ENCODE measurements around the gene PNMA6F. TPM values are rescaled to one million over a fixed set of nuclear protein-coding genes. Genes with fewer than 3 reads are reported as not detected.

PNMA6F gene
- polyA plus RNA-seq (ENCODE audit: insufficient read length in 12 of 12), result not detected
- long read RNA-seq, donor 1, result 0 reads
- long read RNA-seq, donor 2, result 0 reads
- long read RNA-seq, donor 3, result 0 reads
- long read RNA-seq, donor 4, result 0 reads
- long read RNA-seq, donor 5, result 0 reads
- long read RNA-seq, donor 6, result 0 reads
- long read RNA-seq, donor 7, result 0 reads
- long read RNA-seq, donor 8, result 0 reads
- long read RNA-seq, donor 9, result 0 reads
- long read RNA-seq, donor 10, result 0 reads
- long read RNA-seq, donor 11, result 0 reads

DNA sequence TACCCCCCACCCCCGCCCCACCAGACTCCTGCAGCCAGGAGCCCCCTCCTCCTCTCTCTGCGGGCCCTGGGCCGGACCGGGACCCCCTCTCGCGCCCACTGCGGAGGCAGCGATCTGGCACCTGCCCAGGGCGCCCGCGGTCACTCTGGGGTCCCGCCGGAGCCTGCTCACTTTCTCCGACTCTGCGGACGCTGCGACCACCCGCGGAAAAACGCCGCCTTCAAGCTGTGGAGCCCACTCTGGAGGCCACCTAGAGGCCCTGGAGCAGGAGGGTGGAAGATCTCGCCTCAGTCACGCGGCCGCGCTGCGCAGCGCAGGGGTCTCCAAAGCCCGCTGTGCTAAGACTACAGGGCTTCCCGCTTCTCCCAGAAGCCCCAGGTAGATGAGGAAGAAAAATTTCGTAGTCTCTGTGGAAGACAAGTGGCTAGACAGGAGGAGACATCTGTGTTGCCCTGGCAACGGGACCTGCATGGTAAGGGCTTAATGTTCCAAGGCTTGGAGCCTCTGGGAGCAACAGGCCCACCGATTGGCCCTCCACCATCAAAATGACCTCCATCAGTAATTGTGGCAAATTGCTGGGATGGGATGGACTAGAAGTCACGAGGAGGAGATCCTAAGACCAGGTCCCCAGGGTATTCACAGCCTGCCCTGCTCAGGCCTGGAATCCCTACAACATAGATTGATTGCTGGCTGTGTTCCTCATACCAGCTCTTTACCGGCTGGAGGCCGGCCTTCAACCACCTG is at the start of gene PNMA6F:
TSS of gene PNMA6F (minus strand) at position 387 of the 744 bp plus-strand sequence. CDS start 1,093 bp downstream, outside the sequence.
- DNase-seq, result no peak

DNA sequence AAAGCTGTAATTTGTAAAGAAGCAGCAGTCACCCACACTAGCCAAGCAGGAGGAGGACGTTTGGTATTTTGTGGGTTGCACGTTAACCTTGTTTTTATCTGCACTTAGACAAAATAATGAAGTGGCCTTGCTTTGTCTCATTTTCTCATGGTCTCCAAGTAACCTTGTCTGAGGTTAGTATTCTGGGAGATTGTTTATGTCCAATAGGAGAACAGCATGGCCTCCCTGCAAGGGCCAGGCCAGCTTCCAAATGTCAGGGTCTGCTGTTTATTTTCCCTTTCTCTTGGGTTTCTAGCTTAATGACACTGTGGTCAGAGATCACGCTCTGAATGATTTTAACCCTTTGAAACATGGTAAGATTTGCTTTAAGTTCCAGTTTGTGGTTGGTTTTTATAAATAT is 49.7 kb upstream of the PNMA6F start:
- DNase-seq, result no peak

DNA sequence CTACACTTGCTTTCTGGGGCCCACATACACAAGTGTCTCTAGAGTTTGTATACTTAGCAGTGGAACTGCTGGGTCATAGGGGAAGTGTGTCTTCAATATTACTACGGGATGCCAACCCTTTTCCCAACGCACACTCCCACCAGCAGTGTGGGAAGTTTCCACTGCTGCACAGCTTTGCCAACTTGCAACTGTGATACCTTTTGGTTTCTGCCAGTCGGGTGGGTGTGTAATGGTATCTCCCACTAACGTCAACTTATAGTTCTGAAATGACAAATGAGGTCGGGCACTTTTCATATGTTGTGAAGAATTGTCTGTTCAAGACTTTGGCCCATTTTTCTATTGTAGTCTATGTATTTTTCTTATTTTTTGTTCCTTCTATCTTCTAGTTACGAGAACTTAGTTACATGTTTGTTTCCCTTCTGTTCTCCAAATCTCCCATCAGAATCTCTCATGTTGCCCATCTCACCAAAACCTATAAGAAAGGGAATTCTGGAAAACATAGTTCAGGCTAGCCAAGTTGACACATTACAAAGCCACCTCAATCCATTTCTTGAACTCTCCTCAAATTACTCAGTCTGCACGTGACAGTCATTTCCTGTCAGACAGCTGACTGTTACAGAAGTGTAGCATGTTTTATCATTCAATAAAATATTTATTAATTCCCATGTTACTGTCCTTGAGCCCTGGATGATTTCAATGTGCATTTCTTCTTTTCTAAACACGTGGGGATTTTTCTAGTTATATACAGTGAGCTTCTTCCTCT is 48.9 kb upstream of the PNMA6F start:
- DNase-seq, result no peak

DNA sequence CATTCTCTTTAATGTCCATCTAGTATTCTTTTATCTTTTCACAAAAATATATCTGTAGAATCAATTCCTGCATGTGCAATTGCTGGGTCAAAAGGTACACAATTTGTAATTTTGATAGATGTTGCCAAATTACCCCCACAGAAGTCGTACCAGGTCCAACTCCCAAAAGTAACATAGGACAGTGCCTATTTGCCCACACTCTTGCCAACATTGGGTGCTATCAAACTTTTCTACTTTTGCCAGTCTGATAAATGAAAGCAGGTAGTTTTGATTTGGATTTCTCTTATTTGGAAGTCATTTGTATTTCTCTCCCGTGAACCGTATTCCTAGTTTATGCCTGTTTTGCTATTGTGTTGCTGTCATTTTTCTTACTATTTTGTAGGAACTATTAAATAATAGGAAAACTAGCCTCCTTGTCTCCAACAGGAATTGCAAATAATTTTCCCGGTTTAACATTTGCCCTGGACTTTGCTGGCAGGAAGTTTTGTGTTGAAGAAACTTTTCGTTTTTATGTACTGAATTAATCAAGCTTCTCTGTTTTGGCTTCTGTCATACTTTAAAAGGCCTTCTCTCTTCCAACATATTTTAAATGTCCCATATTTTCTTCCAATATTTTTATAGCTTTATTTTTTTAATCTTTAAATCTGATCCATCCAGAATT is 45.4 kb upstream of the PNMA6F start:
- DNase-seq, result no peak

DNA sequence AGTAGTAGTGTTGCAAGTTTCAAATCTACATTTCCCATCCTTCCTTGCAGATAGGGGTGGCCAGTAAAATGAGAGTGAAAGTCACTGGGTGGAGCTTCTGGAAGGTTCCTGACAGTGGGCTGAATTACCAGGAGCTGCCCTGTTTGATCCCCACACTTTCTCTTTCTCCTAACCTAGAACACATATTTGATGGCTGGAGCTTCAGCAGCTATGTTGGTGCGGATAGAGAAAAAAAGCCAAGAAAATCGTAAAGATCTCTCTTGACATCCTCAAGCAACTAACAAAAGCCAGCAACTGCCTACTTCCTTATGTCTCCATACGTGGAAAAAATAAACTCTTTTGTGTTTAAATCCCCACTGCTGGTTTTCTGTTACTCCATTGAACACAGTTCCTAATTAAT is 44.6 kb upstream of the PNMA6F start:
- DNase-seq, result no peak

DNA sequence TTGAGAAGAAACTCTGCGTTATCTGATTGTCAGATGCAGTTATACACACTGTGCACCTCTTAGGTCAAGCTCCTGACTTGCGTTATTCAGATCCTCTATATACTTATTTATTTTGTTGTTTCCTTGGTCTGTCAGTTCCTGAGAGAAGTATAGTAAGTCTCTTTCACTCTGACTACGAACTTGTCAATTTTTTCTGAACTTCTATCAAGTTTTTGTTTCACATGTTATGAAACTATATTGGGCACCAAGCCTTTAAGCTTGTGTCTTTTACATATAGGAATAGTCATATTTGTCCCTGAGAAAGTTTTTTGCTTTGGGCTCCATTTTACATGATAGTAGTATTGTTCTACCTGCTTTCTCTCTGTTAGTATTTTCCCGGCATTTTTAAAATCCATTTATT is 44.1 kb upstream of the PNMA6F start:
- DNase-seq, result no peak

DNA sequence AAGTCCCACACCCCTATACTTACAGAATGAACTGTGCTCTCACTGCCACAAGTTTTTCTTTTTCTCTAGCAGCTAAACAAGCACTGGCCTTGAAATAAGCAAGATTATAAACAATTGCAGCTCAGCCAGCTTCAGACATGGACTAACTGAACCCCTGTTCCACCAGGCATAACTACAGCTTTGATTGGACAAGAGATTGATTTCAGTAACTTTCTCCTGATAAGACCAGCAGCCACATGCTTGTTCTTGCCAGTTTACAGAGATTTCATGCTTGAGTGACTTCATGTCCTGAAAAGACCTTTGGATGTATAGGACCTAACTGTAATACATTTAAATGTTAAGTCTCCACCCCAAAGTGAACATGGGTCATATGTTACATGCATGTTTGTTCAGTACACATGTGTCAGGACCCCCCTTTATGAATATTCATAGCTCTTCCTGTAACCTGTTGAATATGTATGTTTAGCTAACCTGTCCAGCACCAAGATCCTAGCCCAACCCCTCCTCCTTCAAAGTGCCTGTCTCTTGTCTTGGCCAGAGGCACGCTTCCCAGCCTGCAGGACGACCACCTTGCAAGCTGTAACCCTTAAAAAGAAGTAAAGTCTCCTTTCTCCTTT is 40.3 kb upstream of the PNMA6F start:
- DNase-seq, result no peak

DNA sequence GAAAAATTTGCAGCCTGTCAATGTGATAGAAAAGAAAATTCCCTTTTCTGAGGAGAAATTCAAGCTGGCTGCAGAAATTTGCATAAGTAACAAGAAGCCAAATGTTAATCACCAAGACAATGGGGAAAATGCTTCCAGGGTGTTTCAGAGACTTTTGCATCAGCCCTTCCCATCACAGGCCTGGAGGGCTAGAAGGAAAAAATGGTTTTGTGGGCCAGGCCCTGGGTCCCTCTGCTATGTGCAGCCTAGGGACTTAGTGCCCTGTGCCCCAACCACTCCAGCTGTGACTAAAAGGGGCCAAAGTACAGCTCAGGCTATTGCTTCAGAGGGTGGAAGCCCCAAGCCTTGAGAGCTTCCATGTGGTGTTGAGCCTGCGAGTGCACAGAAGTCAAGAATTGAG is 36.3 kb upstream of the PNMA6F start:
- no peak for DNase-seq

DNA sequence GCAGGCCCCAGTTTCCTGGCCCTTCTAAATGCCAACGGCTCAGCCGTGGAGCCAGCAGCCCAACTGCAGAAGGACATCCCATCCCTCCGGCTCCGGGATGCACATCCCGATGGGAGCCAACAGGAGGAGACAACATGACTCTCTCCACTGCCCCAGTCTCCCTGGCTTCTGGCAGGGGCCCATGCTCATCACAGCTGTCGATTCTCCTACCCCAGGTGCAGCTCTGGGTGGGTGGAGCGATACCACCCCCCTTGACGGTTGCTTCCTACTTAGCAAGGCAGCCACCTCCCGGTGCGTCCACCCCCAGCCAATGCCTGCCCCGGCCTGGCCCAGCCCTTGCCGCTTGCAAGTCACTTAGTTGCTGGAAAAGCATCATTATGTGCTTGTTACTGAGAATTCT is 31.8 kb upstream of the PNMA6F start:
- DNase-seq, result no peak

DNA sequence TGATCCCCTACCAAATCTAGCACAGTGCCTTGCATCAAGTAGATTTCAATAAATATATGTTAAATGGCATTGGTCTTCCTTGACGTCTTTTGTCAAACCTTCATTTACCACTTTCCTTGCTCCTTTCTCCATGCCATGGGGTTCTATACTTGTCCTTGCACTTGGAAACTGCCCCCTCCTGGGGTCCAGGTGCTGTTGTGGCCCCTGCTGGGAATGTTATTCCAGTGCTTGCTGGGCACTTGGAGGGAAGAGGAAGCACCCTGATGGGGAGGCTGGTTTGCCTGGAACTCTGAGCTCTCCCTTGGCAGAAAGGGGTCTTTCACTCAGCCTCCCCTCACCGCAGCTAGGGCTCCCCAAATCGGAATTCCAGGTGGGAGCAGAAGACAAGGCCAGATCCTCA is 31.3 kb upstream of the PNMA6F start:
- DNase-seq, result no peak

DNA sequence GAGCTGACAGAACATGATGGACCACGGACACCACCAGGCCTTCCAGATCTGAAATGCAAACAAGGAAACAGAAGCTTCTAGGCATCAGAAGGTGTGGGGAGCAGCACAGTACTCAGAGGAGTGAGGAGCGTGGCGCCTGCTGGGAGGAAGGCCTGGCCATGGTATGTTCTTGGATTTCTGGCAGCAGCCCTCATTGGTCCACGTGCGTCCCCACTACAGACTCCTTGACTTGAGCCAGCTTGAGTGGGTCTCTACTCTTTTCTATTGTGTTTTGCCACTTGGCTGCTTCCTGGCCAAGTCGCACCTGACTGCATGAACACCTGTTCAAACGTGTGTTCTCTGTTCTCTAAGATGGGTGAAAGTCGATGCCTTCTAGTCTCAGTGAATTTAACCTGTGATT is 30.4 kb upstream of the PNMA6F start:
- DNase-seq, result no peak

DNA sequence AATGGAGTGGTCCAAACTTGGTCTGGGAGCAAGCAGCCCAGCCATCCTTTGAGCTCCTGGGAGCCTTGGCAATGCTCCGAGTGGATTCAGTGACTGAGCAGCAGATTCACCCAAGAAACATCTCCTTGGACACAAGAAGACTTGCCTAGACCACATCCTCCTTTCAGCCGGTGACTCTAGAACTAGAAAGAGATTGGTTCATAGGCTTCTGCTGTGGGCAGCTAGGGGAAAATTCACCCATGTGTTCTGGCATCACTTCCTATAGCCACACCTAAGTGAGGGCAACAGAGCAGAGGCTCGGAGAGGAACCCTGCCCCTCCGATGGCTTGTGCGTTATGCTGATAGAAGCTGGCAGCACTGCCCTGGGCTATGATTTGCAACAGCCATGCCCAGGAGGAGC is 28.4 kb upstream of the PNMA6F start:
- DNase-seq, result no peak

DNA sequence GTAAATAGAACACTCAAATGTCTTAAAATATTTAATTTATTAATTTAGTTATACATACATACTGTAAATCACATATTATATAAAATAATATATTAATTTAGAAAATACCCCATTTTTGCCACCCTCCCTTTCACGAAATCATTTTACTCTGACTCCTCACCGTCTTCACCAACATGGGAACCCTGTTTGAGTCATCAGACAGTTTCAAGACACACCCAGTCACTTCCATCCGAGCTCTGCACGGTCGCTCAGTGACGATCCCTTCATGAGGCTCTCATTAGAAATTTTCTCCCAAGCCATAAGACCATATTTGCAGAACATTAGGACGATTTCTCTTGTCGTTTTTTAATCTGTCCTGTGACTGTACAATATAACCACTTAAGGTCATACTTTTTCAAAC is 26.9 kb upstream of the PNMA6F start:
- no peak for DNase-seq

DNA sequence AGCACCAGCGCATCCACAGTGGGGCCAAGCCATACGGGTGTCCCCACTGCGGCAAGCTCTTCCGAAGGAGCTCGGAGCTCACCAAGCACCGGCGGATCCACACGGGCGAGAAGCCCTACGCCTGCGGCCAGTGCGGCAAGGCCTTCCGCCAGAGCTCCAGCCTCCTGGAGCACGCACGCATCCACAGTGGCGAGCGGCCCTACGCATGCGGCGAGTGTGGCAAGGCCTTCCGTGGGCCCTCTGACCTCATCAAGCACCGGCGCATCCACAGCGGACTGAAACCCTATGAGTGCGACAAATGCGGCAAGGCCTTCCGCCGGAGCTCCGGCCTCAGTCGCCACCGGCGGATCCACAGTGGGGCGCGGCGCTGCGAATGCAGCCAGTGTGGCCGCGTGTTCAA is 26.0 kb upstream of the PNMA6F start:
- no peak for DNase-seq

DNA sequence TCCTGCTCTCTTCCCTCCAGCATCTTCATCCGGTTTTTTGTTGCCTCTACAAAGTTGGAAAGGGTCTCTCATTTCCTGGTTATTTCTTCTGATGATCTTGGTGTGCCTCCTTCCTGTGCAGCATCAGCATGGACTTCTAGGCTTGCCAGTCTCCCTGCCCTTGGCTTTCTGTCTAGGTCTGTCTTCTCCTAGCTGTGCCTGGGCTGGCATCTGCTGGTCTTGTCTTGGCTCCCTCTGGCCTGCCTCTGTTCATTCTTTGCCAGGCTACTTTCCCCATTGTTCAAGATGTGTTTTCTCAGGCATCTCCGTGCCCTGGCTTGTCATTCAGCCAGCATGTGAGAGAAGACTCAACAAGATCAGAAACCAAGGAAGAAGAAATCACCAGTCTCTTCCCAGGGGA is 22.1 kb upstream of the PNMA6F start:
- DNase-seq, result no peak

DNA sequence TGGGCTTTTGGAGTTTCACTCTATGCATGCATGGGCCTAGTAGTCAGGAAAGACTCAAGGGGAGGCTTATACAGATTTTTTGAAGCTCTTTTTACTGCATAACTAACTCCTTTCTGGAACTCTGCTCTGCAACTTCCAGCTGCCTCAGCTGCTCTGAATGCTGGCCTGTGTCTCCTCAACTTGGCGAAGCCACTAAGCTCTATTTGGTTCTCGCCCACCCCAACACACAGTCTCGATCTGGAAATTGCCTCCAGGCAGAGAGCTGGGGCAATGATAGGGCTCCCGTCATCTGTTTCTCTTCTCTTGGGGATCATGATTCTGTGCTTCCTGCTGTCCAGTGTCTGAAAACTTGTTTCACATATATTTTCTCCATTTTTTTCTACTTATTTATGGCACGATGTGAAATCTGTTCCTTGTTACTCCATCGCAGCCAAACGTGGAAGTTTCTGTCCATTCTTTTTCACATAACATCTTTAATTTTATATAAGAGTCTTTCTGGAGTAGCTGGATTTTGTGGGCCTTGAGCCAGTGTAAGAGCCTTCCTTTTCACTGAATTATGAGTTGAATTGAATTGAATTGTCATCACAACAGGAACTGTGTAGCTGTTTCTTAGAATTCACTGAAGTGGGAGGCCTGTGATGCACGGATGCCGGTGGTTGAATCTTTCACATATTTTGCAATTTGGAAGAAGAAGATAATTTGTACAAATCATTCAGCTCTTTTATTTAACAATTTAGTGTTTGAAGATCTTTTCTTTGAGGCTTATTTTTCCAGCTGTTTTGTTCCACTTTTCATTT is 21.4 kb upstream of the PNMA6F start:
- peak; percentile 25 for DNase-seq

DNA sequence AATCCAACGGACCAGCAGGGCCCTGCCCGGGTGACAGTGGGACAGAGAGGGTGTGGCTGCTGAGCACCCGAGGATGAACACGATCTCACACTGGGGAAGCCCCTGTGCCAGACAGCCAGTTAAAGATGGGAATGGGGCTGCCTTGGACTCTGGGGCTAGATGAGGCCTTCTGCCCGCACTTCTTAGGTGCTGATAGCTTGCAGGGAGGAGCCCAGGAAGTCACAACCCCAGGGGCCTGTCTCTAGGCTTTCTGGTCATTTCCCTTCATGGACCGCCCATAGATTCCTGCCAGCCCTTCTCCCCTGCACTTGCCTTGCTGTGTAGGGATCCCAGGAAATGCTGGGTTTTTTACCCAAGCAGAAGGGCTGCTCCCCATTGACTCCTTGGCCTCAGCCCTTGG is 18.5 kb upstream of the PNMA6F start:
- no peak for DNase-seq

DNA sequence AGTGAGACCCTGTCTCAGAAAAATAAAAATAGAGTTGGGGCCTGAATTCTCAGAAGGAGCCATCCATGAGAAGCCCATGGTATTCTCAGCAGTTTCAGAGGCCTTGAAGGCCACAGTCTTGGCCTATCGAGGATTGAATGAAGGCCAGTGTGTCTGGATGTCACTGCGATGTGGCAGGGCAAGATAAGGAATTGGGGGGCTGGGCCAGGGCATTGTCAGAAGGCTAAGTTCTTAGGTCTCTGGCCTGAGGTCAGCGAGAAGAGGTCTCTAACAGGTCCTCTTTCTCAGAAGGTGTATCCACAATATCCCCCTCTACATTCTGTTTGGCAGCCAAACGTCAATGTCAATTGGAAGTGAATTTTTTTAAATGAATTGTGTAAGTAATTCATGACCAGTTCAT is 18.1 kb upstream of the PNMA6F start:
- no peak for DNase-seq

DNA sequence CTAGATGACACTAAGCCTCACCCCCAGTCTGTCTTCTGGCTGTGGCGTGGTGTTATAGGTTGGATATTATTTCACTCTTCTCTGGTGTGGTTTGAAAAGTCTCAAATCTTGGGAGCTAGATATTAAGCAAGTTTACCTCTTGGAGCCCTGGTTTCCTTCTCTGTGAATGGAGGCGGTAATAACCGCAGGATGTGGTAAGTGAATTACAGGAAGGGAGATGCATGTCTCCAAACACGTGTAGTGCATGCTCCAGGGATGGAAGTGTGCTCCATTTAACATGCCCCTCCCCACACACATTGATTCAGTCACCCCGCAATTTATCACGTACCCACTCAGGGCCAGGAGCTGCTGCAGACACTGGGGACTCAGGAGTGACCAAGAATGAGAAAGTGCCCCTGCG is 17.3 kb upstream of the PNMA6F start:
- DNase-seq, result no peak

DNA sequence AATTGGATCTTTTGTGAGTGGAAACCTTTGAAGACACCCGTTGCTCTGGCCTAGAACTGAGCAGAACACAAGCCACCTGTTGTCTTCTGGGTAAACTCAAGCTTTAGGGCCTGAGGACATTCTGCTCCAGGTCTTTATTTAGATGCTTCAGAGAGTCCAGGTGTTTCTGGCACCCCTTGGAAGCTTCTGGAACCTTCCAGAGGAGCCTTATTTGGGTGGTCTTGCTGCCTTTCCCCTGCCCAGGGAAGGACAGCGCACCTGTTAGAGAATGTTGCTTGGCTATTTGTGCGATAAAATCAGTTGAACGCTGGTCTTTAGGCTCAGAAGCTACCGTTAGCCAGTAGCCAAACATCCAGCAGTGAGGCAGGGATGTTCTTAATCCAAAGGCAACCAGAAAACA is 15.4 kb upstream of the PNMA6F start:
- DNase-seq, result no peak
